WERI-Rb-1 (cell line): ENCODE measurements around the gene JPH2.
A peak's percentile ranks its signal among the peaks of the same experiment; 100 is the strongest.

Source experiments
- DNase-seq: peaks from one replicate; pipeline ENCODE4 v3.0.0-alpha.2; 2020
- H3K27ac ChIP-seq: fragments of 250-450 bp; sonication (Bioruptor Pico); 2 replicates; pipeline ENCODE4 v1.5.1; 2020; ENCODE audit warnings: mild to moderate bottlenecking, moderate library complexity
- H3K27me3 ChIP-seq: fragments of 250-450 bp; sonication (Bioruptor Pico); 2 replicates; pipeline ENCODE4 v1.5.1; 2021; ENCODE audit warnings: mild to moderate bottlenecking, low read depth, moderate library complexity; ENCODE audit not compliant: insufficient read depth, severe bottlenecking
- H3K36me3 ChIP-seq: fragments of 250-450 bp; sonication (Bioruptor Pico); 2 replicates; pipeline ENCODE4 v1.5.1; 2020; ENCODE audit warnings: mild to moderate bottlenecking, moderate library complexity
- H3K4me3 ChIP-seq: 2 replicates; pipeline ENCODE4 v1.5.1; 2011; ENCODE audit warnings: low read depth, mild to moderate bottlenecking, control low read depth, low read length
- H3K9me3 ChIP-seq: fragments of 250-450 bp; sonication (Bioruptor Pico); 2 replicates; pipeline ENCODE4 v1.5.1; 2021; ENCODE audit warnings: mild to moderate bottlenecking, moderate library complexity; ENCODE audit not compliant: severe bottlenecking
- TF ChIP-seq, protein P1 (sequence below): IDR thresholded peaks from 2 replicates; pipeline ENCODE4 v1.5.1; 2011; ENCODE audit warnings: low read depth, mild to moderate bottlenecking, control low read depth, inconsistent platforms, low read length

Gene JPH2

DNA sequence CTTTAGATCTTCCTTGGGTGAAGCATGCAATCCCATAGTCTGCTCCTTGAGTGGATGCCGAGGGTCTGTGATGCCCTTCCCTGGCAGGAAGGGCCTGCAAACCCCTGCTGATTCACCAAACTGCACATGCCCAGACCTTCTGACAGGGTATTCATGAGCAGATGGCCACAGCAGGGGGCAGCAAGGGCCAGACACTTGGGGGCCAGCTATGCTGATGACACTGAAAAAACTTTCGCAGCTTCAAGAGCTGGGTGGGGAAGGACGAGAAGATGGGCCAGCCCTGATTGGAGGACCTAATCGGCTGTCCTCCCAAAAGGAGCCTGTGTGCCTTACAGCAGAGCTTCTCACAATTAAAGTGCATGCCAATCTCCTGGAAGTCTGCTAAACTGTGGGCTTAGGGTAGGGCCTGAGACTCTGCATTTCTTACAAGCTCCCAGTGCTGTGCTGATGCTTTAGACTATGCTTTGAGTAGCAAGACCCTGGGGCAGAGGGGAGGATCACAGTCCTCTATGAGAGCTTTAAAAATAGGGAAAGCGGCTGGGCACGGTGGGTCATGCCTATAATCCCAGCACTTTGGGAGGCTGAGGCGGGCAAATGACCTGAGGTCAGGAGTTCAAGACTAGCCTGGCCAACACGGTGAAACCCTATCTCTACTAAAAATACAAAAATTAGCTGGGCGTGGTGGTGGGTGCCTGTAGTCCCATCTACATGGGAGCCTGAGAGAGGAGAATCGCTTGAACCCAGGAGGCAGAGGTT is 44.9 kb upstream of the JPH2 start:
- Histone ChIP-seq H3K9me3 (no peaks in the 10 kb centered on the region), H3K36me3 (no peaks in the 10 kb centered on the region), H3K4me3 (no peak overlapping the region), H3K27me3 (no peaks in the 10 kb centered on the region), H3K27ac (peak overlapping the region; percentile 27)
- DNase-seq, result peak; percentile 83
- TF ChIP-seq, protein P1, sequence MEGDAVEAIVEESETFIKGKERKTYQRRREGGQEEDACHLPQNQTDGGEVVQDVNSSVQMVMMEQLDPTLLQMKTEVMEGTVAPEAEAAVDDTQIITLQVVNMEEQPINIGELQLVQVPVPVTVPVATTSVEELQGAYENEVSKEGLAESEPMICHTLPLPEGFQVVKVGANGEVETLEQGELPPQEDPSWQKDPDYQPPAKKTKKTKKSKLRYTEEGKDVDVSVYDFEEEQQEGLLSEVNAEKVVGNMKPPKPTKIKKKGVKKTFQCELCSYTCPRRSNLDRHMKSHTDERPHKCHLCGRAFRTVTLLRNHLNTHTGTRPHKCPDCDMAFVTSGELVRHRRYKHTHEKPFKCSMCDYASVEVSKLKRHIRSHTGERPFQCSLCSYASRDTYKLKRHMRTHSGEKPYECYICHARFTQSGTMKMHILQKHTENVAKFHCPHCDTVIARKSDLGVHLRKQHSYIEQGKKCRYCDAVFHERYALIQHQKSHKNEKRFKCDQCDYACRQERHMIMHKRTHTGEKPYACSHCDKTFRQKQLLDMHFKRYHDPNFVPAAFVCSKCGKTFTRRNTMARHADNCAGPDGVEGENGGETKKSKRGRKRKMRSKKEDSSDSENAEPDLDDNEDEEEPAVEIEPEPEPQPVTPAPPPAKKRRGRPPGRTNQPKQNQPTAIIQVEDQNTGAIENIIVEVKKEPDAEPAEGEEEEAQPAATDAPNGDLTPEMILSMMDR, result peak; percentile 25; the same call in 1 of the 2 replicates

DNA sequence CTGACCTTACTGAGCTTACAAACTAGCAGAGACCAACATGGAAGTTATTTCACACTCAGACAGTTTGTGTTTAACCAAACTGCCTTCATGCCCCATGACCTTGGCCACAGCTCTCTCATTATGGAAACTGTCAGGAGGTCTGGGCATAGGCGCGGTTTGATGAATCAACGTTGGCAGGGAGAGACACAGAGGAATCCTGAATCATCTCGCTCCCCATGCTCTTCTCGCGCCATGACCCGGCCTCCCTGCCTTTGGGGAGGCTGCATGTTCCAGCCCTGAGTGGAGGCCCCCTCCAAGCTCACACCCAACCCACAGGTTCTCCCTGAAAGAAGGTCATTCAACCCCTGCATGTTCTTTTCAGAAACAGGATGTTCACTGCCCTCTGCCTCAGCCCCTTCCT is 44.2 kb upstream of the JPH2 start:
- no peak for DNase-seq
- Histone ChIP-seq H3K27me3 (no peaks in the 10 kb centered on the region), H3K36me3 (no peaks in the 10 kb centered on the region), H3K4me3 (no peak overlapping the region), H3K27ac (peak overlapping the region; percentile 27), H3K9me3 (no peaks in the 10 kb centered on the region)
- TF ChIP-seq, protein P1, result no peak

DNA sequence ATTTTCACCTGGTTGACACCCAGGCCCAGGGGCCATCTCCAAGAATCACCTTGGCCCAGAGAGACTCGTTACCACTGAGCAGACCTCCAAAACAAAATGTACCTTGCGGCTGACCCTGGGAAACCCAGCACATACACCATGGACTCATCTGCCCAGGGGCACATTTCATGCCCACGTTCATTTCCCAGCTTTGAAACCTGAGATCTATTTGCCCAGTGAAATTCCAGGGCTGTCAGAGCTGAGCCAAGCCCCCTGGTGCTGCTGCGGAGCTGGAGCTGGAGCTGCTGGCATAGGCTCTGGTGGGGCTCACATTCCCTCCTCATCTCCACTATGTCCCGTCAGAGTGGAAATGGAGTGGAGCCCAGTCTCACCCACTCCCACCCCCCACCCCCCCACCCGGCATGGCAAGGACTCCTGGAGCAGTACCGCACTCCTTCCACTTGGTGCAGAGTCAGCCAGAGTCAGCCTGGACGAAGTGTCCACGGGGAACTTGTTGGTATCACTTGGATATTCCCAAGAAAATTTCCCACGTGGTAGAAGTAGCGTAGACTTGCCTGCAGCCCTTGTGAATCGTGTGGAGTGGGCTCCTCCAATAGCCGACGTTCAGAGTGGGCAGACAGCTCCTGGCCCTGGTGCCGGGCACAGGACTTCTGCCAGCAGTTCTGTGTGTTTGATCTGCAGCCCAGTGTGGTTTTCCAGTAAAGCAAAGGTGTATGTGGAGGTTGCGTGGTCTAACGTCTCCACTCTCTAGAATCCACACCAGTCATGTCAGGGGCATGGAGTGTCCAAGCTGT is 41.7 kb upstream of the JPH2 start:
- no peak overlapping the region for H3K27ac ChIP-seq
- no peaks in the 10 kb centered on the region for H3K27me3 ChIP-seq
- TF ChIP-seq, protein P1, result no peak
- H3K4me3 ChIP-seq, result no peak overlapping the region
- no peaks in the 10 kb centered on the region for H3K9me3 ChIP-seq
- no peak for DNase-seq
- H3K36me3 ChIP-seq, result no peaks in the 10 kb centered on the region

DNA sequence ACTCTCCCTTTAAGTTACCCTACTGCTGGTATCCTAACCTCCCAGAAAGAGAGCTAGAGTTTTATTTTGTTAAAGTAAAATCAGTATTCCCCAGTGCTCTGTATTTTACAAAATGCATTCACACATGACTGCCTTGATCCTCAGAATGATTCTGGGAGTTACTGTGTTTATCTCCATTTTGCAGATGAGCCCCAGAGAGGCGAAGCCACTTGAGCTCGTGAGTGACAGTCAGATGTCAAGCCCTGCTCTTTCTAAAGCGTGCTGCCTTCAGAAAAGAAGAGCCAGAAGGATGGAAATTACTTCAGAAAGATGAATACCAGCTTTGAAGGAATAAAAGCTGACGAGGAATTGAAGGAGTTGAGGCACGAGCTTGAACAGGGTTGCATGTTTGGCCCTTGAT is 37.6 kb upstream of the JPH2 start:
- H3K9me3 ChIP-seq, result no peaks in the 10 kb centered on the region
- H3K36me3 ChIP-seq, result no peaks in the 10 kb centered on the region
- H3K4me3 ChIP-seq, result no peak overlapping the region
- TF ChIP-seq, protein P1, result no peak
- no peaks in the 10 kb centered on the region for H3K27me3 ChIP-seq
- DNase-seq, result no peak
- no peak overlapping the region for H3K27ac ChIP-seq

DNA sequence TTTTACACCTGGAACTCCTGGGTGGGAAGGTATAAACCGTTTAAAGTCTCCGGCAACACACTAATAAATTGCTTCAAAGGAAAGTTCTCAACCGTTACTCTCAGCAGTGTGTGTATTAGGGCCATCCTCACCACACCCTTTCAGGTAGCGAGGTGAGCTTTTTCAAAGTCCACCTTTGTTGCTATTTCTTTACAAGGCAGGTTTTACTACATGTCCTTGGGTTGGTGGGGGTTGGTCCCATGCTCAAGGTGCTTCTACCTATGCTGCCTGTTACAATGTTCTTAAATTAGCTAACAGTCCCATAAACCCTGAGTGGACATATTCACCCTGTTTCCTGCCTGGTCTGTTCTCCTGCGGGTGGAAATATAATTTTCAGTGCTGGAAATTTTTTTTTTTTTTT is 36.7 kb upstream of the JPH2 start:
- Histone ChIP-seq H3K27me3 (no peaks in the 10 kb centered on the region), H3K36me3 (no peaks in the 10 kb centered on the region), H3K4me3 (no peak overlapping the region), H3K27ac (no peak overlapping the region), H3K9me3 (no peaks in the 10 kb centered on the region)
- DNase-seq, result no peak
- TF ChIP-seq, protein P1, result no peak
